Measurements from ENCODE around the gene BSN.
A peak's percentile ranks its signal among the peaks of the same experiment; 100 is the strongest.

The BSN gene

GRCh38 chr3:49700014-49700413 lies 145.7 kb downstream of the BSN start:
- DNase-seq, result no peak

GRCh38 chr3:49700453-49701128 lies 146.3 kb downstream of the BSN start:
- no peak for DNase-seq

GRCh38 chr3:49701388-49702077 lies 147.3 kb downstream of the BSN start:
- no peak for DNase-seq

- DNase-seq, result no peak
Observed at GRCh38 chr3:49702672-49703071, 148.4 kb downstream of the BSN start.

- DNase-seq, result peak; percentile 51
Observed at GRCh38 chr3:49703443-49703927, 149.2 kb downstream of the BSN start.

- no peak for DNase-seq
Observed at GRCh38 chr3:49703956-49704355, 149.7 kb downstream of the BSN start.

GRCh38 chr3:49704629-49705028 lies 150.4 kb downstream of the BSN start:
- DNase-seq, result no peak

GRCh38 chr3:49705390-49705960 lies 151.2 kb downstream of the BSN start:
- no peak for DNase-seq

- no peak for DNase-seq
Observed at GRCh38 chr3:49706456-49707112, 152.3 kb downstream of the BSN start.

GRCh38 chr3:49707113-49707480 lies 152.8 kb downstream of the BSN start:
- no peak for DNase-seq

- DNase-seq, result no peak
Observed at GRCh38 chr3:49709852-49710251, 155.6 kb downstream of the BSN start.

- DNase-seq, result no peak
Observed at GRCh38 chr3:49711489-49711888, 157.2 kb downstream of the BSN start.

- DNase-seq, result no peak
Observed at GRCh38 chr3:49712166-49712565, 157.9 kb downstream of the BSN start.

GRCh38 chr3:49712631-49713317 lies 158.5 kb downstream of the BSN start:
- no peak for DNase-seq

- DNase-seq, result no peak
Observed at GRCh38 chr3:49713336-49714105, 159.2 kb downstream of the BSN start.

GRCh38 chr3:49714728-49715550 lies 160.7 kb downstream of the BSN start:
- DNase-seq, result no peak

GRCh38 chr3:49715611-49716121 lies 161.4 kb downstream of the BSN start:
- DNase-seq, result no peak

GRCh38 chr3:49716169-49716568 lies 161.9 kb downstream of the BSN start:
- no peak for DNase-seq

GRCh38 chr3:49716691-49717210 lies 162.5 kb downstream of the BSN start:
- no peak for DNase-seq

GRCh38 chr3:49717211-49717958 lies 163.1 kb downstream of the BSN start:
- DNase-seq, result no peak
